ENCODE measurements around the gene KCNJ1.

- TF ChIP-seq POLR2A (IDR thresholded peaks at IDR 0.05) = no peak
- TF ChIP-seq POLR2AphosphoS5 (IDR thresholded peaks at IDR 0.05) = no peak
Measured at GRCh38 chr11:128897826-128898225, 30.7 kb upstream of the KCNJ1 start.
